HCT116 (cell line): Measurements from ENCODE around the gene TUBA1C. TPM values are rescaled to one million over a fixed set of nuclear protein-coding genes. Genes with fewer than 3 reads are reported as not detected.

Experiments used
- ATAC-seq: fragments of 200-7000 bp; cut with Tn5 transposase; 2 replicates; pipeline ENCODE4 v1.9.1; 2020; ENCODE audit warnings: mild to moderate bottlenecking, moderate library complexity
- BruUV-seq: library from RNA; stranded (reverse); fragments of 400-500 nt; replicated peaks from 2 replicates; lab custom pipeline; 2021; lab: Mats Ljungman, UMichigan
- CTCF ChIA-PET: fragments of 300-600 bp; sonication (Branson Sonifier 250); formaldehyde crosslinking; loops from one replicate; lab custom pipeline; 2021; ENCODE audit warnings: antibody characterized with exemption; lab: Charles Lee
- POLR2A ChIA-PET: fragments of 300-600, 350-600 bp; sonication (Branson Sonifier 250); formaldehyde crosslinking; loops from one replicate; lab custom pipeline; 2021; ENCODE audit warnings: antibody characterized with exemption; lab: Charles Lee
- RAD21 ChIA-PET, 2 experiments: fragments of 300-600 bp; sonication (Branson Sonifier 250); formaldehyde crosslinking; loops; one replicate each; lab custom pipeline; 2023; ENCODE audit warnings: low total read pairs in 2 of 2; ENCODE audit not compliant: uncharacterized antibody in 2 of 2, unreplicated experiment in 2 of 2, low non-redundant PET in 1 of 2; lab: Charles Lee
- DNase-seq: peaks from one replicate; pipeline ENCODE4 v3.0.0-alpha.2; 2010; ENCODE audit warnings: low read depth, low spot score
- H2AFZ ChIP-seq: fragments of 200-600 bp; shearing (Covaris generic), sonication (generic); 2 replicates; pipeline ENCODE4 v1.6.1; 2017; ENCODE audit warnings: low read depth, mixed run types, mixed read lengths, antibody characterized with exemption, low read length; ENCODE audit not compliant: poor library complexity, severe bottlenecking
- H3K27ac ChIP-seq: 2 replicates; pipeline ENCODE4 v1.5.1; 2012; ENCODE audit warnings: low read depth, low read length
- H3K27me3 ChIP-seq: fragments of 200-600 bp; sonication (generic); 2 replicates; pipeline ENCODE4 v1.6.1; 2016; ENCODE audit warnings: mixed run types, low read length, mixed read lengths; ENCODE audit not compliant: insufficient read depth
- H3K36me3 ChIP-seq, 2 experiments: fragments of 200-500 bp in 1 of 2; fragments of 200-600 bp in 1 of 2; sonication (Bioruptor generic) in 1 of 2; sonication (generic) in 1 of 2; 2 replicates each; pipeline versions ENCODE4 v1.5.1 to v1.6.1; 2014 to 2016; ENCODE audit warnings: low read length in 2 of 2, inconsistent platforms in 1 of 2, mixed read lengths in 1 of 2, mixed run types in 1 of 2; ENCODE audit not compliant: insufficient read depth in 2 of 2, control insufficient read depth in 1 of 2
- H3K4me1 ChIP-seq, 2 experiments: fragments of 200-600 bp in 1 of 2; sonication (generic) in 1 of 2; 2 replicates each; pipeline versions ENCODE4 v1.5.1 to v1.6.1; 2012 to 2017; ENCODE audit warnings: low read length in 2 of 2, inconsistent platforms in 1 of 2, mild to moderate bottlenecking in 1 of 2, mixed read lengths in 1 of 2, mixed run types in 1 of 2, moderate library complexity in 1 of 2; ENCODE audit not compliant: insufficient read depth in 2 of 2, control insufficient read depth in 1 of 2
- H3K4me2 ChIP-seq: fragments of 200-600 bp; sonication (generic); 2 replicates; pipeline ENCODE4 v1.6.1; 2017; ENCODE audit warnings: mixed run types, low read length, mixed read lengths
- H3K4me3 ChIP-seq, 2 experiments: fragments of 200-600 bp in 1 of 2; sonication (generic) in 1 of 2; replicated peaks in 1 of 2; 2 replicates each; pipeline ENCODE4 v1.5.1; 2011 to 2016; ENCODE audit warnings: low read length in 2 of 2, control low read depth in 1 of 2, low read depth in 1 of 2, mild to moderate bottlenecking in 1 of 2, mixed read lengths in 1 of 2, mixed run types in 1 of 2
- H3K79me2 ChIP-seq: fragments of 200-600 bp; sonication (generic); 2 replicates; pipeline ENCODE4 v1.6.1; 2017; ENCODE audit warnings: mild to moderate bottlenecking, mixed run types, low read length, moderate library complexity, mixed read lengths; ENCODE audit not compliant: insufficient read depth
- H3K9ac ChIP-seq: fragments of 200-600 bp; sonication (generic); 2 replicates; pipeline ENCODE4 v1.6.1; 2016; ENCODE audit warnings: low read length, mixed read lengths
- H3K9me2 ChIP-seq: fragments of 200-600 bp; sonication (generic), shearing (Covaris generic); 2 replicates; pipeline ENCODE4 v1.6.1; 2017; ENCODE audit warnings: mixed run types, mild to moderate bottlenecking, moderate library complexity; ENCODE audit not compliant: insufficient read depth
- H3K9me3 ChIP-seq, 2 experiments: fragments of 200-500 bp in 1 of 2; fragments of 200-600 bp in 1 of 2; sonication (Bioruptor generic) in 1 of 2; sonication (generic) in 1 of 2; 2 replicates each; pipeline ENCODE4 v1.6.1; 2014 to 2017; ENCODE audit warnings: low read length in 2 of 2, mixed read lengths in 2 of 2, inconsistent platforms in 1 of 2, low read depth in 1 of 2, mild to moderate bottlenecking in 1 of 2, mixed run types in 1 of 2, moderate library complexity in 1 of 2; ENCODE audit not compliant: control insufficient read depth in 1 of 2, insufficient read depth in 1 of 2
- H4K20me1 ChIP-seq: fragments of 200-600 bp; sonication (generic), shearing (Covaris generic); 2 replicates; pipeline ENCODE4 v1.6.1; 2017; ENCODE audit warnings: mixed run types, mild to moderate bottlenecking, moderate library complexity; ENCODE audit not compliant: insufficient read depth
- CBX3 ChIP-seq: IDR thresholded peaks from 2 replicates; pipeline ENCODE4 v1.6.1; 2012; ENCODE audit warnings: low read depth
- CEBPB ChIP-seq: IDR thresholded peaks from 2 replicates; pipeline ENCODE4 v1.6.1; 2012; ENCODE audit warnings: low read depth
- CTCF ChIP-seq, 3 experiments: fragments of 200-600 bp in 1 of 3; sonication (generic) in 1 of 3; IDR thresholded peaks in 2 of 3; conservative IDR thresholded peaks in 1 of 3; 2 replicates each; pipeline ENCODE4 v1.5.1; 2012 to 2017; ENCODE audit warnings: low read depth in 2 of 3, low read length in 2 of 3, antibody characterized with exemption in 1 of 3, borderline replicate concordance in 1 of 3, control low read depth in 1 of 3, mild to moderate bottlenecking in 1 of 3, mixed read lengths in 1 of 3, mixed run types in 1 of 3, moderate library complexity in 1 of 3; ENCODE audit not compliant: insufficient read depth in 1 of 3
- ELF1 ChIP-seq: IDR thresholded peaks from 2 replicates; pipeline ENCODE4 v1.6.1; 2012; ENCODE audit warnings: low read depth, borderline replicate concordance
- JUND ChIP-seq: IDR thresholded peaks from 2 replicates; pipeline ENCODE4 v1.6.1; 2012
- POLR2A ChIP-seq: IDR thresholded peaks from 2 replicates; pipeline ENCODE4 v1.7.0; 2011; ENCODE audit warnings: borderline replicate concordance; ENCODE audit not compliant: insufficient read depth, insufficient read length; ENCODE audit errors: extremely low read depth
- SIN3A ChIP-seq: IDR thresholded peaks from 2 replicates; pipeline ENCODE4 v1.6.1; 2012; ENCODE audit warnings: low read depth
- YY1 ChIP-seq: IDR thresholded peaks from 2 replicates; pipeline ENCODE4 v1.6.1; 2011; ENCODE audit warnings: low read length, low read depth, moderate library complexity, mild to moderate bottlenecking; ENCODE audit not compliant: insufficient replicate concordance; ENCODE audit errors: extremely low read depth
- ZBTB33 ChIP-seq: IDR thresholded peaks from 2 replicates; pipeline ENCODE4 v1.6.1; 2011; ENCODE audit warnings: mild to moderate bottlenecking, low read length, moderate library complexity; ENCODE audit not compliant: insufficient replicate concordance; ENCODE audit errors: extremely low read depth
- ZFX ChIP-seq: fragments of 450-650 bp; IDR thresholded peaks from 2 replicates; pipeline ENCODE4 v1.6.1; 2017
- intact Hi-C: fragments of 100-400 bp; cut with micrococcal nuclease; formaldehyde crosslinking; loops from 2 replicates; pipeline ENCODE4 v1.10.0; 2022
- total RNA-seq: library from RNA; stranded (reverse); gene quantifications from one replicate; pipeline ENCODE4 v1.2.1, GENCODE V29; 2021; ENCODE audit not compliant: unreplicated experiment

Gene TUBA1C
- total RNA-seq, 1 experiment from 2014 or later = 571 TPM

GRCh38 chr12:49230805-49231194 is 34.1 kb upstream of the TUBA1C start:
- Histone ChIP-seq H3K4me2 (no peak overlapping the region), H3K36me3 (no peaks in the 10 kb centered on the region), H3K4me3 (no peak overlapping the region), H3K79me2 (no peaks in the 10 kb centered on the region), H3K9ac (no peak overlapping the region), H3K27ac (no peak overlapping the region), H3K4me1 (peaks cover 6 to 19% of the 10 kb centered on the region in 2 experiments; a peak in 3 of 4 replicates), H2AFZ (no peak overlapping the region), H3K9me3 (no peaks in the 10 kb centered on the region), H3K9me2 (no peaks in the 10 kb centered on the region), H4K20me1 (no peaks in the 10 kb centered on the region), H3K27me3 (no peaks in the 10 kb centered on the region)
- ATAC-seq (no peak), DNase-seq (no peak)
- CTCF ChIA-PET = no interaction called here
- TF ChIP-seq ZFX (no peak), YY1 (no peak), SIN3A (no peak), ZBTB33 (no peak)
- intact Hi-C loops = loop anchor here (10.0 kb wide), 1 partner anchor 96 kb away; the partner anchor contains the start of gene TUBA1B
- POLR2A ChIA-PET = interaction anchor here (1.4 kb wide), 1 partner anchor 100 kb away, joined by 6 read pairs; the partner anchor contains the start of gene TUBA1B
- BruUV-seq = no TSS peak
- RAD21 ChIA-PET = no interaction called here

- DNase-seq (no peak), ATAC-seq (no peak)
- no peaks in the 10 kb centered on the region for H4K20me1 ChIP-seq
- BruUV-seq = no TSS peak
- H3K9ac ChIP-seq = no peak overlapping the region
- no peak overlapping the region for H3K4me2 ChIP-seq
- peaks cover 4 to 17% of the 10 kb centered on the region in 2 experiments; a peak in 3 of 4 replicates for H3K4me1 ChIP-seq
- ChIA-PET POLR2A (interaction anchor here (0.6 kb wide), 1 partner anchor 20 kb away, joined by 3 read pairs; no protein-coding TSS in a partner anchor), RAD21 (no interaction called here), CTCF (interaction anchor here (1.0 kb wide), 1 partner anchor 144 kb away, joined by 4 read pairs; no protein-coding TSS in a partner anchor)
- no peaks in the 10 kb centered on the region for H3K9me2 ChIP-seq
- H3K9me3 ChIP-seq = no peaks in the 10 kb centered on the region
- H3K4me3 ChIP-seq = no peak overlapping the region
- H2AFZ ChIP-seq = no peak overlapping the region
- H3K36me3 ChIP-seq = no peaks in the 10 kb centered on the region
- no peak for TF ChIP-seq ELF1
- TF ChIP-seq POLR2A = no peak
- TF ChIP-seq SIN3A = no peak
- no peak for TF ChIP-seq CBX3
- no peak for TF ChIP-seq JUND
- TF ChIP-seq CEBPB = no peak
- TF ChIP-seq CTCF (IDR thresholded peaks at IDR 0.05 in 2 of 3, conservative IDR thresholded peaks at IDR 0.05 in 1 of 3; ENCODE audit: borderline replicate concordance in 1 of 3, insufficient read depth in 1 of 3, low read depth in 2 of 3, low read length in 2 of 3) = no peak
- intact Hi-C loops = loop anchor here (10.0 kb wide), 1 partner anchor 97 kb away; the partner anchor contains the start of gene TUBA1B
- H3K79me2 ChIP-seq = no peaks in the 10 kb centered on the region
- no peak overlapping the region for H3K27ac ChIP-seq
- no peaks in the 10 kb centered on the region for H3K27me3 ChIP-seq
Observed at GRCh38 chr12:49231878-49232655, 32.8 kb upstream of the TUBA1C start.
